HL-60 (cell line): Measurements from ENCODE around the gene STXBP1.

ENCODE experiments used
- DNase-seq, 2 experiments: peaks; one replicate each; pipeline ENCODE4 v3.0.0-alpha.2; 2010 to 2020; ENCODE audit warnings: low read depth in 1 of 2, low spot score in 1 of 2
- H3K27ac ChIP-seq: fragments of 250-450 bp; sonication (Bioruptor Pico); replicated peaks from 2 replicates; pipeline ENCODE4 v1.5.1; 2020; ENCODE audit warnings: mild to moderate bottlenecking, moderate library complexity
- H3K27me3 ChIP-seq: fragments of 250-450 bp; sonication (Bioruptor Pico); 2 replicates; pipeline ENCODE4 v1.5.1; 2021; ENCODE audit warnings: mild to moderate bottlenecking, moderate library complexity; ENCODE audit not compliant: insufficient read depth, poor library complexity, severe bottlenecking
- H3K4me3 ChIP-seq: replicated peaks from 2 replicates; pipeline ENCODE4 v1.5.1; 2011; ENCODE audit warnings: mild to moderate bottlenecking, control low read depth, low read length; ENCODE audit not compliant: insufficient read depth
- CTCF ChIP-seq: IDR thresholded peaks from one replicate; pipeline ENCODE4 v1.5.1; 2011; ENCODE audit warnings: low read length, control low read depth, inconsistent platforms; ENCODE audit not compliant: insufficient read depth
- GABPA ChIP-seq: IDR thresholded peaks from 2 replicates; pipeline ENCODE4 v1.6.1; 2012; ENCODE audit warnings: low read depth
- POLR2AphosphoS5 ChIP-seq: IDR thresholded peaks from 2 replicates; pipeline ENCODE4 v1.6.1; 2012; ENCODE audit warnings: low read depth
- REST ChIP-seq: IDR thresholded peaks from 2 replicates; pipeline ENCODE4 v1.6.1; 2012; ENCODE audit warnings: low read depth; ENCODE audit not compliant: insufficient replicate concordance
- SPI1 ChIP-seq: IDR thresholded peaks from 2 replicates; pipeline ENCODE4 v1.6.1; 2012; ENCODE audit warnings: low read depth, mild to moderate bottlenecking, borderline replicate concordance

Gene STXBP1

GRCh38 chr9:127724012-127724411, 111.9 kb downstream of the STXBP1 start:
- no peak for DNase-seq
- Histone ChIP-seq H3K27ac (no peak overlapping the region), H3K27me3 (no peaks in the 10 kb centered on the region), H3K4me3 (no peak overlapping the region)
- TF ChIP-seq SPI1 (no peak), REST (no peak), POLR2AphosphoS5 (no peak), CTCF (no peak), GABPA (no peak)

GRCh38 chr9:127726871-127727270, 114.8 kb downstream of the STXBP1 start:
- Histone ChIP-seq H3K27me3 (no peaks in the 10 kb centered on the region), H3K4me3 (no peak overlapping the region), H3K27ac (no peak overlapping the region)
- no peak for DNase-seq
- TF ChIP-seq REST (no peak), CTCF (no peak), POLR2AphosphoS5 (no peak), SPI1 (no peak), GABPA (no peak)

GRCh38 chr9:127728808-127729207, 116.7 kb downstream of the STXBP1 start:
- no peak for TF ChIP-seq GABPA
- no peak for TF ChIP-seq SPI1
- no peak for TF ChIP-seq CTCF
- no peak for TF ChIP-seq REST
- no peak for TF ChIP-seq POLR2AphosphoS5
- H3K27ac ChIP-seq, result no peak overlapping the region
- DNase-seq, result no peak
- no peaks in the 10 kb centered on the region for H3K27me3 ChIP-seq
- no peak overlapping the region for H3K4me3 ChIP-seq
